Endodermal cell (in vitro differentiated cells): ENCODE measurements around the gene DVL2. TPM values are rescaled to one million over a fixed set of nuclear protein-coding genes. Genes with fewer than 3 reads are reported as not detected.

Source experiments
- DNase-seq: peaks from one replicate; pipeline ENCODE4 v3.0.0-alpha.2; 2017
- H3K27ac ChIP-seq: 2 replicates; pipeline ENCODE4 v1.5.1; 2013; ENCODE audit warnings: mild to moderate bottlenecking, low read depth, low read length, moderate library complexity
- H3K27me3 ChIP-seq: 2 replicates; pipeline ENCODE4 v1.6.1; 2013; ENCODE audit warnings: mild to moderate bottlenecking, low read length, moderate library complexity; ENCODE audit not compliant: insufficient read depth, control insufficient read depth, poor library complexity, severe bottlenecking
- H3K36me3 ChIP-seq: 2 replicates; pipeline ENCODE4 v1.7.0; 2013; ENCODE audit warnings: mild to moderate bottlenecking, low read length, moderate library complexity; ENCODE audit not compliant: control insufficient read depth, insufficient read depth
- H3K4me1 ChIP-seq: one replicate; pipeline ENCODE4 v1.7.0; 2013; ENCODE audit warnings: low read length; ENCODE audit not compliant: control insufficient read depth, insufficient read depth
- H3K4me3 ChIP-seq: 2 replicates; pipeline ENCODE4 v1.5.1; 2013; ENCODE audit warnings: mild to moderate bottlenecking, low read length, moderate library complexity
- H3K9ac ChIP-seq: 2 replicates; pipeline ENCODE4 v1.6.1; 2013; ENCODE audit warnings: mild to moderate bottlenecking, low read length, moderate library complexity; ENCODE audit not compliant: poor library complexity, severe bottlenecking; ENCODE audit errors: extremely low read depth
- H3K9me3 ChIP-seq: 2 replicates; pipeline ENCODE4 v1.6.1; 2013; ENCODE audit warnings: mild to moderate bottlenecking, low read length, moderate library complexity; ENCODE audit not compliant: control insufficient read depth
- H3K27ac Mint-ChIP-seq: 2 replicates; pipeline ENCODE4 v1.8.0; 2020; ENCODE audit warnings: mixed read lengths
- H3K27me3 Mint-ChIP-seq: 2 replicates; pipeline ENCODE4 v1.8.0; 2021; ENCODE audit warnings: mild to moderate bottlenecking, mixed read lengths; ENCODE audit not compliant: insufficient read depth
- H3K36me3 Mint-ChIP-seq: 2 replicates; pipeline ENCODE4 v1.8.0; 2020; ENCODE audit warnings: low read depth, mixed read lengths
- H3K4me1 Mint-ChIP-seq: 2 replicates; pipeline ENCODE4 v1.8.0; 2020; ENCODE audit warnings: mixed read lengths
- H3K4me3 Mint-ChIP-seq: 2 replicates; pipeline ENCODE4 v1.8.0; 2020; ENCODE audit warnings: mild to moderate bottlenecking, moderate library complexity, mixed read lengths
- H3K9me3 Mint-ChIP-seq: 2 replicates; pipeline ENCODE4 v1.8.0; 2020; ENCODE audit warnings: mild to moderate bottlenecking, mixed read lengths
- CTCF ChIP-seq: fragments of 200-600 bp; sonication (generic); conservative IDR thresholded peaks from 2 replicates; pipeline ENCODE4 v1.5.0; 2021; ENCODE audit warnings: antibody characterized with exemption, mild to moderate bottlenecking
- WGBS, 2 experiments: methylation state at CpG; one replicate each; pipeline versions ENCODE4 v1.1.5 to v1.1.7; 2013; ENCODE audit warnings: missing lambda C conversion rate in 2 of 2, mixed read lengths in 1 of 2; ENCODE audit not compliant: insufficient coverage in 1 of 2, insufficient read length in 1 of 2; 5-methylcytosine and 5-hydroxymethylcytosine counted together
- total RNA-seq, 2 donors: library from RNA; stranded (reverse); fragmentation: NEBNext Ultra II Directional in 1 of 2; extraction: Animal tissue kit (Norgen Biotek cat#: 25700) in 1 of 2; gene quantifications; 2 replicates in 1 of 2; 3 replicates in 1 of 2; pipeline ENCODE4 v1.2.1, GENCODE V29; 2021

DVL2 gene
- total RNA-seq, 2 donors from 2014 or later, result 98.2 to 116 TPM

- no peak overlapping the region for H3K27ac Mint-ChIP-seq
- no peak for DNase-seq
- Histone ChIP-seq H3K4me3 (no peak overlapping the region), H3K27me3 (peaks cover 11% of the 10 kb centered on the region), H3K4me1 (no peaks in the 10 kb centered on the region), H3K9me3 (no peaks in the 10 kb centered on the region), H3K27ac (no peak overlapping the region), H3K36me3 (no peaks in the 10 kb centered on the region), H3K9ac (no peak overlapping the region)
- no peaks in the 10 kb centered on the region for H3K36me3 Mint-ChIP-seq
- TF ChIP-seq CTCF, result no peak
- H3K4me1 Mint-ChIP-seq, result peaks cover 9% of the 10 kb centered on the region
- 83 to 93% methylated on average over 4 to 11 of the region's 11 CpGs for WGBS, 2 experiments
- no peaks in the 10 kb centered on the region for H3K9me3 Mint-ChIP-seq
- peaks cover 7% of the 10 kb centered on the region for H3K27me3 Mint-ChIP-seq
- no peak overlapping the region for H3K4me3 Mint-ChIP-seq
Observed at GRCh38 chr17:7178973-7179316, 55.4 kb downstream of the DVL2 start.

DNA sequence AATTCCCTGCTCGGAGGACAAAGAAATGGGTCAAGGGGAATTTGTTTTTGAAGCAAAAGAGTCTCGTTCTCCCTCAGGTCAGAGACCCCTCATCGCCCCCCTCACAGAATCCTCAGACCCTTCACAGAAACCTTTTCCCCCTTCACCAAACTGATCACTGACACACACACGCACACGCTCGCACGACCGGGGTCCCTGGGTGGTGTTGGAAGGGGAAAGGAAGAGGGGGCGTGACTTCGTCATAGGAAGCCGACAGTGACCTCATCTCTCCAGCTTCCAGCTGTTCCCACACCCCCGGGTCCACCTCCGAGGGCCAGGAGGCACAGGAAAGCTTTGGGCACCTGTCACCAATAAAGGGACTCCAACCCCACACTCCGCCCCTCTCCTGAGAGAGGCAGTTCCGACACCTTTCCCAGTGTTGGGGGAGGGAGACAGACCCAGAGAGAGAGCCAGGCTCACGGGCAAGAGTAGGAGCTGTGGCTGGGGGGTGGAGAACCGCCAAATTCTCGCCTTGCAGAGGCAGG lies 56.3 kb downstream of the DVL2 start:
- H3K4me1 Mint-ChIP-seq, result peaks cover 9% of the 10 kb centered on the region
- no peaks in the 10 kb centered on the region for H3K36me3 Mint-ChIP-seq
- peak; percentile 87 for DNase-seq
- no peaks in the 10 kb centered on the region for H3K36me3 ChIP-seq
- H3K27ac Mint-ChIP-seq, result peak overlapping the region; percentile 93
- H3K27me3 ChIP-seq, result peaks cover 11% of the 10 kb centered on the region
- H3K27ac ChIP-seq, result peak overlapping the region; percentile 56
- peak overlapping the region; percentile 53 for H3K9ac ChIP-seq
- peak overlapping the region; percentile 87 for H3K4me3 ChIP-seq
- H3K4me1 ChIP-seq, result no peaks in the 10 kb centered on the region
- H3K4me3 Mint-ChIP-seq, result no peak overlapping the region
- no peaks in the 10 kb centered on the region for H3K9me3 Mint-ChIP-seq
- 7 to 14% methylated on average over 3 to 9 of the region's 18 CpGs for WGBS, 2 experiments
- no peak for TF ChIP-seq CTCF
- peaks cover 13% of the 10 kb centered on the region for H3K27me3 Mint-ChIP-seq
- no peaks in the 10 kb centered on the region for H3K9me3 ChIP-seq

- peak overlapping the region; percentile 56 for H3K27ac ChIP-seq
- peak overlapping the region; percentile 53 for H3K9ac ChIP-seq
- Mint-ChIP-seq H3K9me3 (peaks cover 2% of the 10 kb centered on the region), H3K27ac (peak overlapping the region; percentile 93), H3K4me1 (peaks cover 9% of the 10 kb centered on the region), H3K36me3 (no peaks in the 10 kb centered on the region), H3K27me3 (peaks cover 16% of the 10 kb centered on the region), H3K4me3 (no peak overlapping the region)
- TF ChIP-seq CTCF, result peak; percentile 95
- no peaks in the 10 kb centered on the region for H3K36me3 ChIP-seq
- peaks cover 11% of the 10 kb centered on the region for H3K27me3 ChIP-seq
- peak overlapping the region; percentile 87 for H3K4me3 ChIP-seq
- H3K9me3 ChIP-seq, result no peaks in the 10 kb centered on the region
- no peaks in the 10 kb centered on the region for H3K4me1 ChIP-seq
- WGBS, 2 experiments, result 0 to 1% methylated on average over 14 to 31 of the region's 31 CpGs
- DNase-seq, result peak; percentile 97
Observed at GRCh38 chr17:7177191-7177953, 56.9 kb downstream of the DVL2 start.
